Measurements from ENCODE around the gene ACOT7. TPM values are rescaled to one million over a fixed set of nuclear protein-coding genes. Genes with fewer than 3 reads are reported as not detected.
"Not testable (repeated sequence)": the region's sequence is repeated elsewhere in the genome, so short reads cannot be mapped to it uniquely, and the experiment has no call there.

The ACOT7 gene, protein sequence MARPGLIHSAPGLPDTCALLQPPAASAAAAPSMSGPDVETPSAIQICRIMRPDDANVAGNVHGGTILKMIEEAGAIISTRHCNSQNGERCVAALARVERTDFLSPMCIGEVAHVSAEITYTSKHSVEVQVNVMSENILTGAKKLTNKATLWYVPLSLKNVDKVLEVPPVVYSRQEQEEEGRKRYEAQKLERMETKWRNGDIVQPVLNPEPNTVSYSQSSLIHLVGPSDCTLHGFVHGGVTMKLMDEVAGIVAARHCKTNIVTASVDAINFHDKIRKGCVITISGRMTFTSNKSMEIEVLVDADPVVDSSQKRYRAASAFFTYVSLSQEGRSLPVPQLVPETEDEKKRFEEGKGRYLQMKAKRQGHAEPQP
- polyA plus RNA-seq (2013, experiment 1 of 2), result 126 TPM
- polyA plus RNA-seq (2013, experiment 2 of 2), result 125 TPM

DNA sequence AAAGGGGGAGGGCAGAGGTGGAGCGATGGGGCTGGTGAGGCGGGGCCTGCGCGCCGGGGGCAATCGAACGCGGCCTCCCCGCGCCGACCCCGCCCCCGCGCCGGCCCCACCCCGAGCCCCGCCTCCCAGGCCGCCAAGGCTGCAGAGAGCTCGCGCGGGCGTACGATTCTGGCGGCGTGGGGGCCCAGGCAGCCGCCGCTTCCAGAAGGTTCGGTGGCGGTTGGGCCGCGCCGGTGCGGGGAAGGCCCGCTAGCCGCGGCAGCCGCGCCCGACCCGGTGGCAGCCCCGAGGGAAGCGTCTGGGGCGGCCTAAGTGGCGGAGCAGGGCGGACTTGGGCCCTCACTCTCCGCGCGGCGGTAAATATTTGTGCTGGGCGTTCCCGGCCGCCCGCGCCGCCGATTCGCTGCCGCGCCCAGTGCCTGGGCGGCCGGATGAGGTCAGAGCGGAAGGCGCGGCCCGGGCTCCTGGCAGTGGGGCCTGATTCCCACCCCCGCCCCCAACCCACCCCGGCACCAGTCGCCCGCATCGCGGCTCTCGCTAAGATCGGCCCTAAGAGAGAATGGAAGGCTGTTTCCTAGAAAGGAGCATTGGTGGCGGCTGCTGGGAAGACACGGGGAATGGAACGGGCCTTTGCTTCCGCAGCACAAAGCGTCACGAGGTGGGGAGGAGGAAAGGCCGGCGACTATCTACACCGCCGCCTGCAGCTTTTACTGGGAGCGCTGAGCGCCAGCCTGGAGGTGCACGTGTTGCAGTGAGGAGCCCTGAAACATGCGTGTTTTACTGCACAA is at the start of gene ACOT7:
ACOT7 (minus strand) TSS at position 368 of the 788 bp plus-strand sequence. CDS start 368 bp downstream, outside the sequence.
- Histone ChIP-seq H3K27me3 (ENCODE audit: insufficient read depth, low read length) (peaks cover 10% of the 10 kb centered on the region; the same call in 1 of the 2 replicates), H3K4me1 (ENCODE audit: insufficient read depth, low read length) (peaks cover 13% of the 10 kb centered on the region; the same call in 1 of the 2 replicates), H3K9me3 (ENCODE audit: insufficient read depth, low read depth, low read length) (no peaks in the 10 kb centered on the region), H3K27ac (ENCODE audit: low read depth, low read length) (peak within 1 kb of the TSS; percentile 97), H3K9ac (ENCODE audit: low read depth, low read length) (peak within 1 kb of the TSS; percentile 94), H3K36me3 (ENCODE audit: insufficient read depth, low read length) (no peaks in the 10 kb centered on the region), H3K4me3 (ENCODE audit: low read length) (peak within 1 kb of the TSS; percentile 89)
- under 1% methylated on average over 86 of the region's 87 CpGs for WGBS

DNA sequence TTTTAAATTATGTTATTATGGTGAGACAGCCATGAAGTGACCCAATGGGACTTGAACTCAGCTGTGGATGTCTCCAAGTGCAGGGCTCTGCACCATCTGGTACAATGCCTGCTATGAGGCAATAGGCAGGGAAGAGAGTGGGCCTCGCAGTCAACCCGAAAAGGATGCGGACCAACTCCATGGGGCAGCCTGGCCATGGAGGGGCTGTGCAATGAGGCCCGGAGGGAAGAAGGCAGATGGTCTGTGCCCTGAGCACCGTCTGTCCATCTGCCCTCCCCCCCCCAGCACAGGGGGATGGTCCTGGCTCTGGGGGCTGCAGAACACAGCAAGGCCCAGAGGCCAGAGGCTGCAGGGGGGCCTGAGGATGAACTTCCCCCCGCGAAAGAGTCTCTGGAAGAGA is 48.0 kb upstream of the ACOT7 start:
- Histone ChIP-seq H3K4me3 (ENCODE audit: low read length) (no peak overlapping the region), H3K4me1 (ENCODE audit: insufficient read depth, low read length) (no peaks in the 10 kb centered on the region), H3K9ac (ENCODE audit: low read depth, low read length) (no peak overlapping the region), H3K27ac (ENCODE audit: low read depth, low read length) (no peak overlapping the region), H3K27me3 (ENCODE audit: insufficient read depth, low read length) (peaks cover 34% of the 10 kb centered on the region), H3K36me3 (ENCODE audit: insufficient read depth, low read length) (no peaks in the 10 kb centered on the region), H3K9me3 (ENCODE audit: insufficient read depth, low read depth, low read length) (no peaks in the 10 kb centered on the region)
- WGBS, result 75% methylated on average over 7 of the region's 7 CpGs

DNA sequence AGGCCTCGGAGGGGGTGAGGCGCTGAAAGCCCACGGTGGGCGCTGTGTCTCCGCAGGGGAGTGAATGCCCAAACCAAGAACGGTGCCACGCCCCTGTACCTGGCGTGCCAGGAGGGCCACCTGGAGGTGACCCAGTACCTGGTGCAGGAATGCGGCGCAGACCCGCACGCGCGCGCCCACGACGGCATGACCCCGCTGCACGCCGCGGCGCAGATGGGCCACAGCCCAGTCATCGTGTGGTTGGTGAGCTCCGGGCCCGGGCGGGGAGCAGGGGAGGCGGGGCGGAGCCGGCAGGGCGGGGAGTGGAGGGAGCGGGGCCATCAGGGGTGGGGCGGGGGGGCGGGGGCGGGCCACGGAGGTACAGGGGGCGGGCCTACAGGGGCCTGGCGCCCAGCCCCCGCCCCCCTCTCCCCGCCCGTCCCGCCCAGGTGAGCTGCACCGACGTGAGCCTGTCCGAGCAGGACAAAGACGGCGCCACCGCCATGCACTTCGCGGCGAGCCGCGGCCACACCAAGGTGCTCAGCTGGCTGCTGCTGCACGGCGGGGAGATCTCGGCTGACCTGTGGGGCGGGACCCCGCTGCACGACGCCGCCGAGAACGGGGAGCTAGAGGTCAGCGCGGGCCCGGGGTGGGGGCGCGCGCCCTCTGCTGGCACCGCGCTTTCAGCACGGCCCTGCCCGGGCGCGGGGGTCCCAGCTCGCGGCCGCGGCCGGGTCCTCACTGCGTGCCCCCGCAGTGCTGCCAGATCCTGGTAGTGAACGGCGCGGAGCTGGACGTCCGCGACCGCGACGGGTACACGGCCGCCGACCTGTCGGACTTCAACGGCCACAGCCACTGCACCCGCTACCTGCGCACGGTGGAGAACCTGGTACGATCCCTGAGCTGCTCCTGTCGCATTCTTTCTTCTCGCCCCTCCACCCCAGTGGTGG is 46.9 kb upstream of the ACOT7 start:
- H3K9ac ChIP-seq (ENCODE audit: low read depth, low read length), result no peak overlapping the region; the same call in 1 of the 2 replicates

DNA sequence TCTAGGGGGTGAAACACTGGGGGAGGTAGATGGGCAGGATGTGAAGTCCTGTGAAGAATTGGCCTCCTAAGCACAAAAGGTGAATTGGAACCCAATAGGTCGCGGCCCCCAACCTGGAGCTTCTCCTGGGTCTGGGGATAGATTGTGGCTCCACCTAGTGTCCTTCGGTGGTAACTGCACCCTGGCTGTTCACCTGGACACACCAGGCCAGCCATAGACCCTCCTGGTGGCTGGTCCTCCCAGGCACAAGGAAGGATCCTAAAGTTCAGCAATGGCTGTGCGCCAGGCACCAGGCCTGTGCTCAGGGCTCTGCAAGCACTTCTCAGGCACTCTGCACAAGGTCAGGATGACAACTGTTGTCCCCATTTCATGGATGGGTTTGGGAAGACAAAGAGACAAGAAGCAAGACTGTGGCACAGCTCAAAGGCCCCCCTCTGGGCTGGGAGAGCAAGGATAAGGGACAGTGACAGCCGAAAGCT is 44.5 kb upstream of the ACOT7 start:
- WGBS, result 27% methylated on average over 5 of the region's 5 CpGs
- Histone ChIP-seq H3K4me3 (ENCODE audit: low read length) (no peak overlapping the region), H3K9me3 (ENCODE audit: insufficient read depth, low read depth, low read length) (no peaks in the 10 kb centered on the region), H3K27ac (ENCODE audit: low read depth, low read length) (no peak overlapping the region), H3K9ac (ENCODE audit: low read depth, low read length) (no peak overlapping the region), H3K27me3 (ENCODE audit: insufficient read depth, low read length) (peaks cover 31% of the 10 kb centered on the region), H3K4me1 (ENCODE audit: insufficient read depth, low read length) (no peaks in the 10 kb centered on the region), H3K36me3 (ENCODE audit: insufficient read depth, low read length) (no peaks in the 10 kb centered on the region)

More for the DNA sequence above, 46.9 kb upstream of the ACOT7 start:
- 10% methylated on average over 90 of the region's 101 CpGs for WGBS
- no peaks in the 10 kb centered on the region for H3K4me1 ChIP-seq (ENCODE audit: insufficient read depth, low read length)
- H3K27ac ChIP-seq (ENCODE audit: low read depth, low read length), result no peak overlapping the region
- peaks cover 31% of the 10 kb centered on the region for H3K27me3 ChIP-seq (ENCODE audit: insufficient read depth, low read length)
- H3K9me3 ChIP-seq (ENCODE audit: insufficient read depth, low read depth, low read length), result no peaks in the 10 kb centered on the region
- H3K4me3 ChIP-seq (ENCODE audit: low read length), result peak overlapping the region; percentile 60
- no peaks in the 10 kb centered on the region for H3K36me3 ChIP-seq (ENCODE audit: insufficient read depth, low read length)

DNA sequence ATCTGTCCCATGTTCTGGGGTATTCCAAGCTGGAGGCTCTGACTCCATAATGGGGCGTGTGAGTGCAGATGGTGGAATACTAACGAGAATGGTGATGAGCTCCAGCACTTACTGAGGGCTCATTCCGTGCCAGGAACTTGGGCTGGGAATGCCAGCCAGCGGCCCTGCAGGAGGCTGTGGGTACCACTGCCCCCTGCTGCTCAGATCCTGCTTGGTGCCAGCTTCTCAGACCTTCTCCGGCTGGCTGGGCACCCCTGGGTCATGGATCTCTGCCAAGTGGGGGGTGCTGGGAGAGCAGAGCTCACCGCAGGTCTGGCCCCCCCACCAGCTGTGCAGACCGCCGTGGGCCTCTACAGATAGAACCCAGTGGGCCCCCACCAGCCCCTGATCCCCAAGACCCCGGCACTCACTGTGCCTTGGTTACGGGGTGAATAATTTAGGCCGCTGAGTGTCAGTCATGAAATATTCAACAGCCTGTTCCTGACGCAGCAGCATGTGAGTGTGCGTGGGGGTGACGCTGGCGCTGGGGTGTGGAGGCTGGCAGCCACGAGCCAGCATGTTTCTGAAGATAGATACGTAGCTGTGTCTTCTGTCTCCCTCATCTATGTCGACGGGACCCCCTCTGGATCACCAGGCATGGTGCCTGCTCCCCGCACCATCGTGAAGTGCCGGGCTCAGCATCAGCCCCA is 43.6 kb upstream of the ACOT7 start:
- peaks cover 33% of the 10 kb centered on the region for H3K27me3 ChIP-seq (ENCODE audit: insufficient read depth, low read length)
- not testable (repeated sequence) for H3K4me1 ChIP-seq (ENCODE audit: insufficient read depth, low read length); H3K4me3 ChIP-seq (ENCODE audit: low read length); H3K9me3 ChIP-seq (ENCODE audit: insufficient read depth, low read depth, low read length); H3K27ac ChIP-seq (ENCODE audit: low read depth, low read length); H3K9ac ChIP-seq (ENCODE audit: low read depth, low read length); H3K36me3 ChIP-seq (ENCODE audit: insufficient read depth, low read length)
- WGBS, result 84% methylated on average over 22 of the region's 22 CpGs

DNA sequence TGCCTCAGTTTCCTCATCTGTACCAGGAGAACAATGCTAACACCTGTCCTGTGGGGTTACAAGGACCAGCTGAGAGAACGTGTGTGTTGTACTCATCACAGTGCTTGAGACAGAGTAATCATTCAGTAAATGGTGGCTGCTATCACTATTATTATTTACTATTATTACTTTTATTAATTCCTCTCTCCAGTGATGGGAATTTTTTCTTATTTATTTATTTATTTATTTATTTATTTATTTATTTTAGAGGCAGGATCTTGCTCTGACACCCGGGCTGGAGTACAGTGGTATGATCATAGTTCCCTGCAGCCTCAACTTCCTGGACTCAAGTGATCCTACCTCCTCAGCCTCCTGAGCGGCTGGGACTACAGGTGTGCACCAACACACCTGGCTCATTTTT is 42.7 kb upstream of the ACOT7 start:
- not testable (repeated sequence) for H3K9me3 ChIP-seq (ENCODE audit: insufficient read depth, low read depth, low read length); H3K36me3 ChIP-seq (ENCODE audit: insufficient read depth, low read length); H3K4me3 ChIP-seq (ENCODE audit: low read length); H3K9ac ChIP-seq (ENCODE audit: low read depth, low read length); H3K4me1 ChIP-seq (ENCODE audit: insufficient read depth, low read length); H3K27ac ChIP-seq (ENCODE audit: low read depth, low read length)
- WGBS, result 100% methylated on average over 3 of the region's 3 CpGs
- peaks cover 27% of the 10 kb centered on the region for H3K27me3 ChIP-seq (ENCODE audit: insufficient read depth, low read length)

DNA sequence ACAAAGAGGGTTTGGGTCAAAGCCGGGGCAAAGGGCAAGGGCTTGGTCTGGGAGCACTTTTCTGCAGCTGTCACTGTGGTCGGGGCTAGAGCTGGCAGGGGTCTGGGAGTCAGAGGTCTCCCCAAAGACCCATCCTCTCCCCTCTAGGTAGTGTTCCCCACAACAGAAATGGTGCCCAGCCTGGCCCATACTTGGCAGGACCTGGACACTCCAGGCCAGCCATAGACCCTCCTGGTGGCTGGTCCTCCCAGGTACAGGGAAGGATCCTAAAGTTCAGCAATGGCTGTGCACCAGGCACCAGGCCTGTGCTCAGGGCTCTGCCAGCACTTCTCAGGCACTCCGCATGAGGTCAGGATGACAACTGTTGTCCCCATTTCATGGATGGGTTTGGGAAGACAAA is 42.0 kb upstream of the ACOT7 start:
- Histone ChIP-seq H3K9me3 (ENCODE audit: insufficient read depth, low read depth, low read length) (no peaks in the 10 kb centered on the region), H3K27ac (ENCODE audit: low read depth, low read length) (no peak overlapping the region), H3K27me3 (ENCODE audit: insufficient read depth, low read length) (peaks cover 20% of the 10 kb centered on the region), H3K9ac (ENCODE audit: low read depth, low read length) (no peak overlapping the region), H3K4me1 (ENCODE audit: insufficient read depth, low read length) (no peaks in the 10 kb centered on the region), H3K4me3 (ENCODE audit: low read length) (no peak overlapping the region), H3K36me3 (ENCODE audit: insufficient read depth, low read length) (no peaks in the 10 kb centered on the region)
- 84% methylated on average over 2 of the region's 3 CpGs for WGBS

DNA sequence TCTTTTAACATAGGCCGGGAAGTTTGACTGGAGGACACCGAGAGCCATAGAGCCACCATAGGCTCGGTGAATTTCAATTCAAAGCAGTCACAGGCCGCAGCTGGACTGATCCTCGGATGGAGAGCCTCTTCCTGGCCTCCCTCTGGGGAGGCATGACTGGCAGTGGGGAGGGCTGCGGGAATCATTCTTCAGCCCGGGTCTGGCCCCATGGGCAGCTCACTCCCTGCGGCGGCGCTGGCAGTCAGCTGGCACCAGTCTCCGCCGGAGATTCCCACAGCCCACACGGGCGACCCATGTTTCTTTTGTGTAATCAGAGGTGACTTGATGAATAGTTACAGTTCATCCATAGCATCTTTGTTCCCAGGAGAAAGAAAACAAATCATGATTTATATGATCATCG is 41.6 kb upstream of the ACOT7 start:
- no peaks in the 10 kb centered on the region for H3K9me3 ChIP-seq (ENCODE audit: insufficient read depth, low read depth, low read length)
- H3K27ac ChIP-seq (ENCODE audit: low read depth, low read length), result no peak overlapping the region
- WGBS, result 95% methylated on average over 15 of the region's 15 CpGs
- H3K4me1 ChIP-seq (ENCODE audit: insufficient read depth, low read length), result no peaks in the 10 kb centered on the region; the same call in 1 of the 2 replicates
- H3K4me3 ChIP-seq (ENCODE audit: low read length), result no peak overlapping the region
- H3K36me3 ChIP-seq (ENCODE audit: insufficient read depth, low read length), result no peaks in the 10 kb centered on the region
- H3K9ac ChIP-seq (ENCODE audit: low read depth, low read length), result no peak overlapping the region
- H3K27me3 ChIP-seq (ENCODE audit: insufficient read depth, low read length), result peaks cover 19% of the 10 kb centered on the region

DNA sequence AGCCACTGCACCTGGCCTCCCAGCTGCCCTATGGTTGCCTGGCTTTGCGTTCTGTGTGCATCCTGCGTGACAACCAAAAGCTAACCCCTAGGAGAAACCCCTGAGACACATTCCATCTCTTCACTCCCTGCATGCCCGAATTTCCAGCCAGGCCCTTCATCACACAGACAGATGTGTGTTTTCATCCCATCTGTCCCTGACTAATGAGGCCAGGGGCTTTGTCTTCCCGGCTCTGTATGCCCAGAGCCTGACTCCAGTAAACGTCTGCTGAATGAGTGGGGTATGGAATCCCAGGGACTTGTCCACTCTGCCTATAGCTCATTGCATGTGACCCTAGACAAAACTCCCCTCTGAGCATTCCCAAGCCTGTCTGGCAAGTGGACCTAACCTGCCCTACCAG is 40.6 kb upstream of the ACOT7 start:
- Histone ChIP-seq H3K9ac (ENCODE audit: low read depth, low read length) (no peak overlapping the region), H3K36me3 (ENCODE audit: insufficient read depth, low read length) (no peaks in the 10 kb centered on the region), H3K9me3 (ENCODE audit: insufficient read depth, low read depth, low read length) (no peaks in the 10 kb centered on the region), H3K4me3 (ENCODE audit: low read length) (no peak overlapping the region), H3K27me3 (ENCODE audit: insufficient read depth, low read length) (peaks cover 10% of the 10 kb centered on the region), H3K4me1 (ENCODE audit: insufficient read depth, low read length) (no peaks in the 10 kb centered on the region; the same call in 1 of the 2 replicates), H3K27ac (ENCODE audit: low read depth, low read length) (no peak overlapping the region)
- WGBS, result 93% methylated on average over 5 of the region's 5 CpGs
